Neural cell (in vitro differentiated cells): ENCODE results near the gene TPST1. TPM values are rescaled to one million over a fixed set of nuclear protein-coding genes. Genes with fewer than 3 reads are reported as not detected.

ENCODE experiments used
- H2AFZ ChIP-seq: fragments of 200-600, 300-800 bp; sonication (generic), shearing (Covaris generic); 2 replicates; pipeline ENCODE4 v1.6.0; 2014; ENCODE audit warnings: low read depth, mild to moderate bottlenecking, antibody characterized with exemption, low read length, moderate library complexity
- H3F3A ChIP-seq: fragments of 200-600 bp; shearing (Covaris generic); 2 replicates; pipeline ENCODE4 v1.6.1; 2016; ENCODE audit warnings: mild to moderate bottlenecking, moderate library complexity, mixed read lengths, antibody characterized with exemption, low read length; ENCODE audit not compliant: insufficient read depth, poor library complexity, severe bottlenecking
- H3K27ac ChIP-seq: fragments of 200-600, 300-800 bp; sonication (generic), shearing (Covaris generic); 2 replicates; pipeline ENCODE4 v1.5.1; 2014; ENCODE audit warnings: mild to moderate bottlenecking, low read length, moderate library complexity
- H3K27me3 ChIP-seq: fragments of 300-800, 200-600 bp; sonication (generic), shearing (Covaris generic); 2 replicates; pipeline ENCODE4 v1.6.0; 2014; ENCODE audit warnings: mild to moderate bottlenecking, low read depth, low read length, moderate library complexity; ENCODE audit not compliant: insufficient read depth
- H3K36me3 ChIP-seq: fragments of 300-800, 200-600 bp; sonication (generic), shearing (Covaris generic); 2 replicates; pipeline ENCODE4 v1.5.1; 2014; ENCODE audit warnings: mild to moderate bottlenecking, antibody characterized with exemption, low read length, moderate library complexity; ENCODE audit not compliant: insufficient read depth
- H3K4me2 ChIP-seq: fragments of 300-800, 200-600 bp; sonication (generic), shearing (Covaris generic); 2 replicates; pipeline ENCODE4 v1.6.0; 2014; ENCODE audit warnings: mild to moderate bottlenecking, low read length
- H3K4me3 ChIP-seq: fragments of 300-800, 200-600 bp; sonication (generic), shearing (Covaris generic); 2 replicates; pipeline ENCODE4 v1.5.1; 2014; ENCODE audit warnings: mild to moderate bottlenecking, low read length, moderate library complexity
- H3K79me2 ChIP-seq: fragments of 200-600 bp; shearing (Covaris generic); replicated peaks from 2 replicates; pipeline ENCODE4 v1.6.0; 2014; ENCODE audit warnings: mild to moderate bottlenecking, low read length, moderate library complexity; ENCODE audit not compliant: insufficient read depth
- H3K9ac ChIP-seq: fragments of 300-800, 200-600 bp; sonication (generic), shearing (Covaris generic); 2 replicates; pipeline ENCODE4 v1.6.1; 2016; ENCODE audit warnings: mild to moderate bottlenecking, low read length, mixed read lengths
- H3K9me2 ChIP-seq: fragments of 200-600 bp; shearing (Covaris generic); 2 replicates; pipeline ENCODE4 v1.6.1; 2016; ENCODE audit warnings: mild to moderate bottlenecking, low read length, mixed read lengths; ENCODE audit not compliant: insufficient read depth
- H3K9me3 ChIP-seq: fragments of 200-600, 300-800 bp; sonication (generic), shearing (Covaris generic); 2 replicates; pipeline ENCODE4 v1.6.1; 2016; ENCODE audit warnings: mild to moderate bottlenecking, mixed run types, low read length, moderate library complexity, mixed read lengths
- H4K20me1 ChIP-seq: fragments of 200-600 bp; shearing (Covaris generic); 2 replicates; pipeline ENCODE4 v1.6.1; 2016; ENCODE audit warnings: mild to moderate bottlenecking, mixed run types; ENCODE audit not compliant: insufficient read depth
- EP300 ChIP-seq: fragments of 450-650 bp; conservative IDR thresholded peaks from 2 replicates; pipeline ENCODE4 v1.6.1; 2014; ENCODE audit warnings: antibody characterized with exemption, mild to moderate bottlenecking, moderate library complexity; ENCODE audit not compliant: poor library complexity, severe bottlenecking
- EZH2 ChIP-seq: fragments of 200-600, 300-800 bp; shearing (Covaris generic), sonication (generic); IDR thresholded peaks from 2 replicates; pipeline ENCODE4 v1.6.1; 2014; ENCODE audit warnings: antibody characterized with exemption, low read length, borderline replicate concordance, mild to moderate bottlenecking; ENCODE audit not compliant: insufficient read depth, poor library complexity, severe bottlenecking
- RAD21 ChIP-seq: fragments of 450-650 bp; conservative IDR thresholded peaks from 2 replicates; pipeline ENCODE4 v1.6.1; 2014; ENCODE audit warnings: antibody characterized with exemption, mild to moderate bottlenecking, moderate library complexity
- SMC3 ChIP-seq: fragments of 450-650 bp; conservative IDR thresholded peaks from 2 replicates; pipeline ENCODE4 v1.6.1; 2014; ENCODE audit warnings: antibody characterized with exemption, mild to moderate bottlenecking, moderate library complexity; ENCODE audit not compliant: poor library complexity
- TAF1 ChIP-seq: IDR thresholded peaks from 2 replicates; pipeline ENCODE4 v1.6.1; 2012; ENCODE audit warnings: low read depth
- polyA plus RNA-seq: library from polyadenylated mRNA; depleted of rRNA; stranded (reverse); fragments of >200 nt; gene quantifications from 2 replicates; pipeline ENCODE4 v1.2.3, GENCODE V29; 2014
- TF ChIP-seq, protein P1 (sequence below): IDR thresholded peaks from 2 replicates; pipeline ENCODE4 v1.6.1; 2012; ENCODE audit warnings: borderline replicate concordance

The TPST1 gene
- polyA plus RNA-seq, 1 donor from 2014 or later, result 58.5 TPM

DNA sequence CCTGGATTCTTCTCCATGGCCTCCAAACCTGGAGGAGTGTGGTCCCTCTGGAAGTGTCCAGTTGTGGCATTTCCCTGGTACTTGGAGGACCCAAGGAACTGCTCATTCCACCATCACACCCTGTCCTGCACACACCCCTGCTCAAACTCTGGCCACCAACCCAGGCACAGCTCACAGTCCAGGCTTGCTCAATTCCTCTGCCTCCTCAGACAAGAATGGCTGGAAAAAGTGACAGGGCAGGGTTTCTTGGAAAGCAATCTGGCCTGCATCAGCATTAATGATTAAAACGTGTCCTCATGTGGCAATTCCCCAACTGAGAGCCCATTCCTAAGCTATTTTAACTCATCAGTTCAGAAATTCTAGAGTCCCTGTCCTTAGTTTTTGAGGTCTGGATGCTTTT lies 17.2 kb upstream of the TPST1 start:
- Histone ChIP-seq H2AFZ (no peak overlapping the region), H3F3A (no peaks in the 10 kb centered on the region), H3K4me3 (no peak overlapping the region), H4K20me1 (no peaks in the 10 kb centered on the region), H3K9me3 (no peaks in the 10 kb centered on the region), H3K9me2 (no peaks in the 10 kb centered on the region), H3K27ac (no peak overlapping the region), H3K27me3 (no peaks in the 10 kb centered on the region), H3K9ac (no peak overlapping the region), H3K36me3 (no peaks in the 10 kb centered on the region), H3K4me2 (no peak overlapping the region), H3K79me2 (no peaks in the 10 kb centered on the region)
- no peak for TF ChIP-seq EP300
- TF ChIP-seq SMC3, result no peak
- TF ChIP-seq, protein P1, sequence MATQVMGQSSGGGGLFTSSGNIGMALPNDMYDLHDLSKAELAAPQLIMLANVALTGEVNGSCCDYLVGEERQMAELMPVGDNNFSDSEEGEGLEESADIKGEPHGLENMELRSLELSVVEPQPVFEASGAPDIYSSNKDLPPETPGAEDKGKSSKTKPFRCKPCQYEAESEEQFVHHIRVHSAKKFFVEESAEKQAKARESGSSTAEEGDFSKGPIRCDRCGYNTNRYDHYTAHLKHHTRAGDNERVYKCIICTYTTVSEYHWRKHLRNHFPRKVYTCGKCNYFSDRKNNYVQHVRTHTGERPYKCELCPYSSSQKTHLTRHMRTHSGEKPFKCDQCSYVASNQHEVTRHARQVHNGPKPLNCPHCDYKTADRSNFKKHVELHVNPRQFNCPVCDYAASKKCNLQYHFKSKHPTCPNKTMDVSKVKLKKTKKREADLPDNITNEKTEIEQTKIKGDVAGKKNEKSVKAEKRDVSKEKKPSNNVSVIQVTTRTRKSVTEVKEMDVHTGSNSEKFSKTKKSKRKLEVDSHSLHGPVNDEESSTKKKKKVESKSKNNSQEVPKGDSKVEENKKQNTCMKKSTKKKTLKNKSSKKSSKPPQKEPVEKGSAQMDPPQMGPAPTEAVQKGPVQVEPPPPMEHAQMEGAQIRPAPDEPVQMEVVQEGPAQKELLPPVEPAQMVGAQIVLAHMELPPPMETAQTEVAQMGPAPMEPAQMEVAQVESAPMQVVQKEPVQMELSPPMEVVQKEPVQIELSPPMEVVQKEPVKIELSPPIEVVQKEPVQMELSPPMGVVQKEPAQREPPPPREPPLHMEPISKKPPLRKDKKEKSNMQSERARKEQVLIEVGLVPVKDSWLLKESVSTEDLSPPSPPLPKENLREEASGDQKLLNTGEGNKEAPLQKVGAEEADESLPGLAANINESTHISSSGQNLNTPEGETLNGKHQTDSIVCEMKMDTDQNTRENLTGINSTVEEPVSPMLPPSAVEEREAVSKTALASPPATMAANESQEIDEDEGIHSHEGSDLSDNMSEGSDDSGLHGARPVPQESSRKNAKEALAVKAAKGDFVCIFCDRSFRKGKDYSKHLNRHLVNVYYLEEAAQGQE, result no peak
- no peak for TF ChIP-seq RAD21
- TF ChIP-seq EZH2, result no peak

DNA sequence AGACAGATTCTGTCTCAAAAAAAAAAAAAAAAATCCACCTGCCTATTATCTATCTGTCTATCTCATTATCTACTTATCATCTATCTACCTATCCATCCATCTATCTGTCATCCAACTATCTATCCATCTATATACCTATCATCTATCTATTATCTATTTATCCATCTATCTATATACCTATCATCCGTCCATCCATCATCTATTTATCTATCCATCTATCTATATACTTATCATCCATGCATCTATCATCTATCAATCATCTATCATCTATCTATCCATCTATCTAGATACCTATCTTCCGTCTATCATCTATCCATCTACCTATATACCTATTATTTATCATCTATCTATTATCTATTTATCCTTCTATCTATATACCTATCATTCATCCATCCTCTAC lies 16.5 kb upstream of the TPST1 start:
- no peaks in the 10 kb centered on the region for H3K9me3 ChIP-seq
- no peak overlapping the region for H3K4me3 ChIP-seq
- no peaks in the 10 kb centered on the region for H4K20me1 ChIP-seq
- no peaks in the 10 kb centered on the region for H3F3A ChIP-seq
- H3K79me2 ChIP-seq, result no peaks in the 10 kb centered on the region
- no peaks in the 10 kb centered on the region for H3K36me3 ChIP-seq
- H3K9ac ChIP-seq, result no peak overlapping the region
- H3K27ac ChIP-seq, result no peak overlapping the region
- TF ChIP-seq TAF1 (no peak), EP300 (no peak), SMC3 (no peak)
- TF ChIP-seq, protein P1, result no peak
- no peak overlapping the region for H3K4me2 ChIP-seq
- H3K9me2 ChIP-seq, result no peaks in the 10 kb centered on the region
- H2AFZ ChIP-seq, result no peak overlapping the region
- H3K27me3 ChIP-seq, result no peaks in the 10 kb centered on the region
